Measurements from ENCODE around the gene DRD1.

Gene DRD1

DNA sequence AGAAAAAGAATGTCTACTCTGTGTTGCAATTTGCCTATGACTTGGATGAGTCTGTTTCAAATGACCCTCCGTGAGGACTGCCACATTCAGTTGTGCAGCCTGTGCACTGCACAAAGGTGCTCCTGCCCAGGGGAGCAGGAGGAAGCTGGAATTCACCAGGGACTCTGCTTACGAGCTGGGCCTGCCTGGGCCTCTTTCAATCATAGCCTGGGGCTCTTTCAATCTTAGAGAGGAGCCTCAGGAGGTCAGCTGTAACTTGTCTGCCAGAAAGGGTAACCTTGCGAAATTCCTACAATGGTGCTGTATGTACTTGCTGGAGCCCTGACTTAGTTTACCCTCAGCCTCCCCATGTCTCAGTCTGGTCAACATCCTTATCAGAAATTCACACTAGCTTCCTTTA, 25.9 kb upstream of the DRD1 start:
- TF ChIP-seq, protein P1, sequence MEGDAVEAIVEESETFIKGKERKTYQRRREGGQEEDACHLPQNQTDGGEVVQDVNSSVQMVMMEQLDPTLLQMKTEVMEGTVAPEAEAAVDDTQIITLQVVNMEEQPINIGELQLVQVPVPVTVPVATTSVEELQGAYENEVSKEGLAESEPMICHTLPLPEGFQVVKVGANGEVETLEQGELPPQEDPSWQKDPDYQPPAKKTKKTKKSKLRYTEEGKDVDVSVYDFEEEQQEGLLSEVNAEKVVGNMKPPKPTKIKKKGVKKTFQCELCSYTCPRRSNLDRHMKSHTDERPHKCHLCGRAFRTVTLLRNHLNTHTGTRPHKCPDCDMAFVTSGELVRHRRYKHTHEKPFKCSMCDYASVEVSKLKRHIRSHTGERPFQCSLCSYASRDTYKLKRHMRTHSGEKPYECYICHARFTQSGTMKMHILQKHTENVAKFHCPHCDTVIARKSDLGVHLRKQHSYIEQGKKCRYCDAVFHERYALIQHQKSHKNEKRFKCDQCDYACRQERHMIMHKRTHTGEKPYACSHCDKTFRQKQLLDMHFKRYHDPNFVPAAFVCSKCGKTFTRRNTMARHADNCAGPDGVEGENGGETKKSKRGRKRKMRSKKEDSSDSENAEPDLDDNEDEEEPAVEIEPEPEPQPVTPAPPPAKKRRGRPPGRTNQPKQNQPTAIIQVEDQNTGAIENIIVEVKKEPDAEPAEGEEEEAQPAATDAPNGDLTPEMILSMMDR (IDR thresholded peaks at IDR 0.05; ENCODE audit: insufficient read depth, low read depth, low read length, missing control alignments) = no peak

DNA sequence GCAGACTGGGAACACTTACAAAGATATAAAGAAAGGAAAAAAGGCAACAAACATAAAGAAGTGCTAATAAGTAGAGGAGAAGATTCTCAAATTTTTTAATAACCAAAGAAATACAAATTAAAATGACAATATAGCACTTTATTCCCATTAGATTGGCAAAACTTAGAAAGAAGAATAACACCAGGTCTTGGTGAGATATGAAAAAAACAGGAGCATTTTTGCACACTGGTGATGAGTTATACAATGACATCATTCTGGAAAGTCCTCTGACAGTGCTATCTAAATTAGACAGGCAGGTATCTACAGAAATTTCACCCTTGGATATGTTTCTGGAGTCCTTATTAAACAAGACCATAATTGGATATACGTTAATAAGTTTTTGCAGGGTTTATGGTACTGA, 24.9 kb upstream of the DRD1 start:
- DNase-seq (ENCODE audit: low read depth) = no peak
- no peak overlapping the region for H3K4me3 ChIP-seq (ENCODE audit: low read length)
- TF ChIP-seq, protein P1 (IDR thresholded peaks at IDR 0.05; ENCODE audit: insufficient read depth, low read depth, low read length, missing control alignments) = no peak

More for the DNA sequence above, 25.9 kb upstream of the DRD1 start:
- no peak overlapping the region for H3K4me3 ChIP-seq (ENCODE audit: low read length)
- no peak for DNase-seq (ENCODE audit: low read depth)

DNA sequence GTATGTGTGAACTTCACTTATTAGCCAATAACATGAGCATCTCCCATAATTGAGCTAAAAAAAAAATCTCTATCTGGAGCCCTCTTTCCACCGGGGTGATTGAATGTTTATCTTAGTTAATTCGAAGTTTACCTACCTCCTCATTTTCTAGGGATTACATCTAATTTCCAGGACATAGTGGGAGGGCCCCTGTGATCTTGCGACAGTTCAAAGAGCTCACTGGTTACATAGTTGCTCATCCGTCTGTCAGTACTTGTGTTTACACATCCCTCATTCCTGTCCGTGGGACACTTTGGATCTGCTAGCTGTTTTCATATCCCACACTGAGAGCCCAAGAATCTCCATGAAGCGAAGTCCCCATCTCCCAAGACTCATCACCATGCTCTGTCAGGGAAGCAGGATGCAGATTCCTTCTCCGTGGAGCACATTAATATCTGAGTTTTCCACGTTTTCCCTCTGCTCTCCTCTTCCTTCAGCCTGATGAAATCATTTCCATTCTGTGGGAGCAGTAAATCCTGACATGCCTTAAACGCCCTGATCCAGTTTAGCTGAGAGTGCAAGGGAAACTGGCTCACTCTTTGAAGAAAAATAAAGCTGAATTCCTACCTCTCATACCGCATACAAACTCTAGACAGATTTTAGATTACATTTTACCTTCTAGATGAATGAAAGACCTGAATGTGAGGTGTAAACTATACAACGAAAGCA, 24.2 kb upstream of the DRD1 start:
- TF ChIP-seq, protein P1 (IDR thresholded peaks at IDR 0.05; ENCODE audit: insufficient read depth, low read depth, low read length, missing control alignments) = no peak
- H3K4me3 ChIP-seq (ENCODE audit: low read length) = no peak overlapping the region
- no peak for DNase-seq (ENCODE audit: low read depth)

DNA sequence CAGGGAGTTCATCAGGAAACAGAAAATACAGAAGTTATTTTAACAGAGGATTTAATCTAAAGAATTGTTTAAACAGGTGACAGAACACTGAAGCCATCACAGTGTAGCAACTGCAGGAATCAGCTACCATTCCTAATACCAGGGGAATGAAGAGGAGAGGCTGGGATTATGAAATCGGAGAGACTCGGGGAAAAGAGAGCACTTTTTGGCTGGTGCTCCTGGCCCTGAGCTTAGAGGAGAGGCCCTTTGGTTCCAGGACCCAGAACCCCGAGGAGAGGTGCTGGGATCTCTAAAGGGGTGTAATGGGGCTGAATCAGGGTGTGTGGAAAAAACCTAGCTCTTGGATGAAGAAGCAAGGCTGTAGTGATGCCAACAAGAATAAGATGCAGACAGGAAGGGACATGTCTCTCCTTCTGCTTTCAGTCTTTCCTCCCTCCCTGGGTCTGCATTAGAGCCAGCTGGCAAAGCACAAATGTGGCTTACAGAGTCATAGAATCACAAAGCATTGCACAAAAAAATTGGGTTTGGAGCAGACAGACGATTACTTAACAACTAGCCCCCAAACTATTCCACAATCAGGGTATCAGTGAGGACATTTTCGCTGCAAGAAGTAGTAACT, 22.8 kb upstream of the DRD1 start:
- TF ChIP-seq, protein P1 (IDR thresholded peaks at IDR 0.05; ENCODE audit: insufficient read depth, low read depth, low read length, missing control alignments) = no peak
- H3K4me3 ChIP-seq (ENCODE audit: low read length) = no peak overlapping the region
- DNase-seq (ENCODE audit: low read depth) = peak; percentile 48

DNA sequence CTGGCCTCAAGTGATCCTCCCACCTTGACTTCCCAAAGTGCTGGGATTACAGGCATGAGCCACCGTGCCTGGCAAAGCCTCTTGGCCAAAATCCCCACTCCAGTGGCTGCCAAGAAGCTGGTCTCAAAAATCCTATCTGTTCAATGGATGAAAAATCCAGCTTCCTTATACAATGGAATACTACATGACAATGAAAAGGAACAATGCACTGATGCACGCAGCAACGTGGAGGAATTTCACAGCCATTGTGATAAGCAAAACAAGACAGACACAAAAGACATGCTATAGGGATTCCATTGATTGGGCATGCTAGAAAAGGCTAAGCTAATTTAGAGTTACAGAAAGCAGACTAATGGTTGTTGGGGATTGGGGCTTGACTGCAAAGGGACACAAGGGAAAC, 21.3 kb upstream of the DRD1 start:
- DNase-seq (ENCODE audit: low read depth) = no peak
- TF ChIP-seq, protein P1 (IDR thresholded peaks at IDR 0.05; ENCODE audit: insufficient read depth, low read depth, low read length, missing control alignments) = no peak
- H3K4me3 ChIP-seq (ENCODE audit: low read length) = no peak overlapping the region

DNA sequence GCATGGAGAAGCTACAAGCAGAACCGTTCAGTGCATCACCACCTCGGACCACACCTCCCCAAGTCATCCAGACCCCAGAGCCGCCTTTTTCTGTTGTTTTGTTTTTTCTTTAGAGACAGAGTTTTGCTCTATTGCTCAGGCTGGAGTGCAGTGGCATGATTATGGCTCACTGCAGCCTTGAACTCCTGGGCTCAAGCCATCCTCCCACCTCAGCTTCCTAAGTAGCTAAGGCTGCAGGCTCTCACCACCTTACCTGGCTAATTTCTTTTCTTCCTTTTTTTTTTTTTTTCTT, 20.9 kb upstream of the DRD1 start:
- no peak for DNase-seq (ENCODE audit: low read depth)
- TF ChIP-seq, protein P1 (IDR thresholded peaks at IDR 0.05; ENCODE audit: insufficient read depth, low read depth, low read length, missing control alignments) = no peak
- no peak overlapping the region for H3K4me3 ChIP-seq (ENCODE audit: low read length)

All from epithelial cell of esophagus (primary cell).